ENCODE measurements around the gene CCBE1.

CCBE1 gene

DNA sequence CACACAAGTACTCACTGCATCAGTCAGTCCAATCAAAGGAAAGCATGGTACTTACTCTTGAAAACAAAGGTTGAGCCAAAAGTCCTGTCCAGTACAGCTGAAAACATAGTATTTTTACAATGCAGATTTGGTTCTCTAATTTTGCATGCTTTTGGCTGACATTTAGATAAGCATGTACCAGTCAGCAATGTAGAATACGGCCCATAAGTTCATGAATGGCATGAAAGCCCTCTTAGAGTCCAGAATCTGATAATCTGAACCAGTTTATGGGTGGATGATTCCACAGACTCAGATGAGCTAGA lies 90.2 kb downstream of the CCBE1 start:
- no peak overlapping the region for H3K4me3 ChIP-seq (ENCODE audit: low read depth, low read length)
- DNase-seq (ENCODE audit: low read depth): no peak
- TF ChIP-seq CTCF (IDR thresholded peaks at IDR 0.05; ENCODE audit: insufficient read depth, low read depth, low read length, missing control alignments): no peak

DNA sequence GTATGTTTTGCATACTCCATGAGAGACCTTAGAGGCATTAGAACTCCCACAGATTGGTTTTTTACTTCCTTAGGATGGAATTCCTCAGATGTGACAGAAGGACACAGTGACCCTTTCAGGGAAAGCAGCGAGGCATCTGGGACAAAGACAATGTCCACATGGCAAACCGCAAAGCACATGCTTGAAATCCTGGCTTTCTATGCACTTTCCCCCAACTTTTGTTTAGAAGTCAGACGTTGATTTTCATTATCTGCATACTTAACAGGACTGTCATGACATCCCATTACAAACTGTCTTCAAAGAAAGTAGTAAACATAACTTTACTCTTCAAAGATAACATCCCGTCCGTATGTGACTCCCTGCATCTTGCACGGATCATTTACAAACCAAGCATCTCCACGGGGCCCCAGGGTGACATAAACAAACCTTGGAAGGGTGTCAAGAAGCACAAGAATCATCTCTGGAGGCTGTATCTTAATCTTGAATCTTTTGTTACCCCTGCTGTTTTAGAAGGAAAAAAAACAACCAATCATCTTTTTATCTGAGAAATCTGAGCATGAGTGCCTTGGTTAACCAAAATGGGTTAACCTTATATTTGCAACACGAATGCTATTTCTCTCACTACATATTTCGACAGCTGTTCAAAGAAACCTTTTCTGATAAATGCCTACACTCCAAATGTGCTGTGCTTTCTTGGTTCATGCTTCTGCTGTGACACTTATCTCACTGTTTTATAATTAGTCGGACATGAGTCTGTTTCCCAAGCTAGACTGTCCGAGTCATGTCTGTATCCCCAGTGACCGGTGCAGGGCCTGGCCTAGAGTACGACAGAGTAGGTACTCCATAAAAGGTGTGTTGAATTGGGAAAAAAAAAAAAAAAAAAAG lies 90.8 kb downstream of the CCBE1 start:
- H3K4me3 ChIP-seq (ENCODE audit: low read depth, low read length): no peak overlapping the region
- no peak for TF ChIP-seq CTCF (IDR thresholded peaks at IDR 0.05; ENCODE audit: insufficient read depth, low read depth, low read length, missing control alignments)
- DNase-seq (ENCODE audit: low read depth): no peak

GRCh38 chr18:59605633-59606192 lies 91.5 kb downstream of the CCBE1 start:
- no peak for TF ChIP-seq CTCF (IDR thresholded peaks at IDR 0.05; ENCODE audit: insufficient read depth, low read depth, low read length, missing control alignments)
- no peak overlapping the region for H3K4me3 ChIP-seq (ENCODE audit: low read depth, low read length)
- DNase-seq (ENCODE audit: low read depth): no peak

DNA sequence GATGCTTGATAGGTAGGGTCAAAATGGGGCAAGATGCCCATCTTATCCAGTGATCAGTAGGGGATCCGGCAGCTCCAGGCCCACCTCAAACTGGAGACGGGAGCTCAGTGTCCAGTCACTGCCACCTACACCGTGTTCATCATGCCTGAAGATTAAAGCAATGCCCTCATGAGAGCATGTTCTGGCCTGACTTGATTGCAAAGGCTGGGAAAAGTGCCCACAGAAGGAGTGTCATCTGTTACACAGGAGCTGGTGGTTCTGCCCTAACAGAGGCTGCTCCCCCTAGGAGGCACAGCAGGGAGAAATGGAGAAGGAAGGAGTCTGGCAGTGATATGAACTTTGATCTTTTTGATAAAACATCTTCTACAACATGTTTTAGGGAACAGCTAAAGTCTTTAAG lies 92.3 kb downstream of the CCBE1 start:
- TF ChIP-seq CTCF (IDR thresholded peaks at IDR 0.05; ENCODE audit: insufficient read depth, low read depth, low read length, missing control alignments): no peak
- H3K4me3 ChIP-seq (ENCODE audit: low read depth, low read length): no peak overlapping the region
- no peak for DNase-seq (ENCODE audit: low read depth)

- DNase-seq (ENCODE audit: low read depth): no peak
- no peak overlapping the region for H3K4me3 ChIP-seq (ENCODE audit: low read depth, low read length)
- TF ChIP-seq CTCF (IDR thresholded peaks at IDR 0.05; ENCODE audit: insufficient read depth, low read depth, low read length, missing control alignments): no peak
Measured at GRCh38 chr18:59597049-59597448, 100.2 kb downstream of the CCBE1 start.

DNA sequence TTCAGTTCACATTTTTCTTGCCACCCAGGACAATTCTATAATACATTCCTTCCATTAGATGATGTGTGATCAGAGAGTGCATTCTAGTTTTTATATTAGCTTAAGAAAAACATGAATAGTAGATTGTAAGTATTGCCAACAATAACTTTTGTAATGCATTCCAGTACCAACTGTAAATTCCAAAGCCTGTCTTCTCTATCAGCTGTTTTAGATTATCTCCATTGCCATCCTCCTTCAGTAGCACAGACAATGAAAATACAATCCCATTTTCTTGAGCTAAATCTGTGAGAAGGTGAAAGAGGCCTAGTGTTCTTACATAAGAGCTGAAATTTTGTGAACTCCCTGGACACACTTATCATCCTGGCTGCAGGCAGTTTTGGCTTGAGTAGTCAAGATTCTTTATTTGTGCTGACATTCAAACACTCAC lies 103.9 kb downstream of the CCBE1 start:
- H3K4me3 ChIP-seq (ENCODE audit: low read depth, low read length): no peak overlapping the region
- no peak for DNase-seq (ENCODE audit: low read depth)

More for the DNA sequence above, 103.9 kb downstream of the CCBE1 start:
- TF ChIP-seq CTCF (IDR thresholded peaks at IDR 0.05; ENCODE audit: insufficient read depth, low read depth, low read length, missing control alignments): no peak

Data from GM12865 (cell line).